ENCODE measurements around the gene NSMCE3.

Gene NSMCE3

DNA sequence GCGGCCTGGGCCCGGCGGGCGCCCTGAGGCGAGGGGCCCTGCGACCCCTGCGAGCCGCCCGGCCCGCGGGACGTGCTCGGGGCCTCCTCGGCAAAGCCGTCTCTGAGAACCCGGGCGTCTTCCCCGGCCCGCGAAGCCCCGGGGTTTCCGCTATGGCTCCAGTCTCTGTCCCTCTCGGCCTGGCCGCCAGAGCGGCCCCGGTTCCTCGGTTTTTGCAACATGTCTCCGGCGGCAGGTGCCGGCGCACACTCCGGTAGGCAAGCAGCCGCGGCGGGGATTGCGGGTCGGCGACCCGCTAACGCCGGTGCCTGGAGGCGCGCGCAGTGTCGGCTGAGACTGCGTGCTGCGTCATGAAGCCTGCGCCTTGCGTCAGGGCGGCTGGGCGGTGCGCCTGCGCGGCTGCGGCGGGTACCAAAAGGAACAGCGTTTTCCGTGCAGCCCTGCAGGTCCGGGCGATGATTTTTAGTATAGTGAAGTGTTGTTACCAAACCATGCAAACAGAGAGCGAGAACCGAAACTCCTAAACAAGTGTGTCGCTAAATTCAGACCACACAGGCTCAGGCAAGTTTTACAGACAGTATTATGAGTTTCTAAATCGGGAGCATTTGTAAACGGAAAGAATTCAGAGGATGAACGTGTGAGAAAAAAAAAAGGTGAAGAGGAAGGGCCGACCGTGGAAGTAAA, at the start of gene NSMCE3:
Gene NSMCE3 (minus strand): TSS at position 338 of the 684 bp plus-strand sequence. CDS start 117 bp downstream, at position 221.
- peak; percentile 92 for DNase-seq

DNA sequence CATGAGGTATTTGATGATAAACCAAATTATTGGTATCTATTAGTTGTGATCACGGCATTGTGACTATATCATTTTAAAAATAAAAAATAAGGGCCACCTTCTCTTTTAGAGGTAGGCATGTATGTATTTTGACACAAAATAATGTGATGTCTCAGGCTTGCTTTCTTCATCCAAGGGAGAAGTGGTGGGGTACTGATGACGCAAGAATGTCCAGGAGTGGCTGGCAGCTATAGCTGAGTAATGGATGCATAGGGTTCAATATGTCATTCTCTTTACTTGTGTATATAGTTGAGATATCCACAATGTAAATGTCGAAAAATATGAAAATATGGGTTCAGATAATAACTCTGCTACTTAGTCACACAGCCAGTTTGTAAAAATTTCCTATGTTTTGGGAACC, 46.8 kb upstream of the NSMCE3 start:
- peak; percentile 3 for DNase-seq

DNA sequence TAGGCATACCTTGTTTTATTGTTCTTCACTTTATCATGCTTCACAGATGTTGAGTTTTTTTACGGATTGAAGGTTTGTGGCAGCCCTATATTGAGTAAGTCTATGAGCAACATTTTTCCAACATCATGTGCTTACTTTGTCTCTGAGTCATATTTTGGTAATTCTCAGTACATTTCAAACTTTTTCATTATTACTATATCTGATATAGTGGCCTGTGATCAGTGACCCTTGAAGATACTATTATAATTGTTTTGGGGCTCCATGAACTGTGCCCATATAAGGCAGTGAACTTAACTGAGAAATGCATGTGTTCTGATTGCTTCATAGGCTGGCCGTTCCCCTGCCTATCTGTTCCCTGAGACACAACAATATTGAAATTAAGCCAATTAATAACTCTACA, 42.8 kb upstream of the NSMCE3 start:
- no peak for DNase-seq

DNA sequence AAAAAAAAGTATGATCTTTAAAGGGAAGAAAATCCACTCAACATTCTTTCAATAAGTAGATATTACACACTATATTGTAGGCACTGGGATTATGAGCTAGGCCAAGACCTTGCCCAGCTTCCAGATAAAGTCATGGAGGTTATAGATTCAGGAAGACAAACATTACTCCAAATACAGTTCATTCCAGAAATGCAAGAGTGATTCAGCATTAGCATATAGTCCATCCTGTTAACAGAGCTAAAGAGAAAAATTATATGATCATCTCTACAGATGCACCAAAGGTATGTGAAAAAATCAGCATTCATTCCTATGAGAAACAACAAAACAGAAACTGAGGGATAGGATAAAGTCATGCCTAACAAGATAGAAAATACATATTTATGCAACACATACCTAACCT, 42.1 kb upstream of the NSMCE3 start:
- no peak for DNase-seq

DNA sequence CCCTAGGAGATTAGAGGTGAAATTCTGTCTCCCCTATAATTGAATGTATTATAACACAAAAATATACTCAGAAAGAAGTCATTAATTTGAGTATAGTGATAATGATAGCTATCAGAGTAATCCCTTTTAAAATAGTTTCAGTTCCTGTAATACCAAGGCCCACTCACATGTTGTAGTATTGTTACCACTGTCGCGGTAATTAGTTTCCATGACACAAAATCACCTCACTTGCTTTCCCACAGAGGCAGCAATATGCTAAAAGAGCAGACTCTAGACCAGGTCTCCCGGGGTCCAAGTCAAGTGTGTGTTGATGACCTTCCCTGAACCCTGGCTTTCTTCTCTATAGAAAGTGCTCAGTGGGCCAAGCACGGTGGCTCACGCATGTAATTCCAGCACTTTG, 39.5 kb upstream of the NSMCE3 start:
- DNase-seq, result peak; percentile 5

DNA sequence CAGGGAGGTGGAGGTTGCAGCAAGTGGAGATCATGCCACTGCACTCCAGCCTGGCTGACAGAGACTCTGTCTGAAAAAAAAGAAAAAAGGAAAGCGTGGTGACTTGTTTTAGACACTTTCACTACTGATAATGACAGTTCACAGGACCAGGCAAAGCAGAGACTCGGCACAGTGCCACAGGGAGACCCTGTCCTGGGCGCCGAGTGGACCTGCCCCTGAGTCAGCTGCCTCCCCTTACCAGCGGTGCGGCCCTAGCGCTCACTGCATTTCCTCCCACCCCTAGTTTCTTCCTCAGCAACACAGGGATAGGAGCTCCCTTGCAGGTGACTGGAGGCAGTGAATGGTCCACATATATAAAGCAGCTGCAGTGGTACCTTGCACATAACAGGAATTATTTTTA, 38.7 kb upstream of the NSMCE3 start:
- no peak for DNase-seq

DNA sequence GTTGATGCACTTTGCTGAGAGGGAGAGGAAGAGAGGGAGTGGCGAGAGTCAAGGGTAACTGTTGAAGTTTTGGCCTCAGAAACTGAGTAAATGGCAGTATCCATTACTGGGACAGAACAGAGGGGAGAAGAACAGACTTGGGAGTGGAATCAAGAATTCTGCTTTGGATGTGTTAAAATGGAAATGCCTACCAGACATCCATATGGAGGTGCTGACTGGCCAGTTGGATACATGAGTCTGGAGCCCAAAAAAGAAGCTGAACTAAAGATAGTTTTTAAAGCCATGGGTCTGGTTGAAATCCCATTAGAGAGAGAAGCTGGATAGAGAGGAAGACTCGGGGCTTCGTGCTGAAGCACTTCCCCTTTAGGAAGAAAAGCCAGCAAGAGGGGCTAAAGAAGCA, 35.9 kb upstream of the NSMCE3 start:
- DNase-seq, result no peak

DNA sequence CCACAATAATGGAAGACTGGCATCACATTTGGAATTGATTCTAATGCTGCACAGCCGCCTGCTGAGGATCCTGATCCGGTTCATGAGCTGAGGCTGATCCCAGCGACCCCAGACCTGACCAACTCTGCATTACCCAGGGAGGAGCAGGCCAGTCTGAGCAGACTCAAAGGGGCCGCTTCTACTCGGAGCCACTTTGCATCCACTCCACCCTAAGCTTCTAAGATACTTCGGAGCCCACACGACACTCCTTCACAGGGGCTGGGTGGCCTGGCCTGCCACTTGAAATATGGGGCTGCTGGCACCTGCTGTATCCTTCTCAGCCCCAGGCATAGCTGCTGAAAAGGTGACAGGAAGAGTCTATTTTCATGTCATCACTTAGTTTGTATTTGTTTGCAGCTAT, 33.2 kb upstream of the NSMCE3 start:
- no peak for DNase-seq

DNA sequence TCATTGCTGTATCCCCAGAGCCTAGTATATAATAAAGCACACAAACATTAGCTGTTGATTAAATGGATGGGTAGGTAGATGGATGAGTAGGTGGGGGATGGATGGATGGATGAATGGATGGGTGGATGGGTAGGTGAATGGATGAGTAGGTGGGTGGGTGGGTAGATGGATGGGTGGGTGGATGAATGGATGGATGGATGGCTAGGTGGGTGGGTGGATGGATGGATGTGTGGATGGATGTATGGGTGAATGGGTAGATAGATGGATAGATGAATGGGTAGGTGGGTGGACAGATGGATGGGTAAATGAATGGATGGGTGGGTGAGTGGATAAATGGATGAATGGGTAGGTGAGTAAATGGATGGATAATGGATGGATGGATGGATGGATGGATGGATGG, 30.2 kb upstream of the NSMCE3 start:
- no peak for DNase-seq

DNA sequence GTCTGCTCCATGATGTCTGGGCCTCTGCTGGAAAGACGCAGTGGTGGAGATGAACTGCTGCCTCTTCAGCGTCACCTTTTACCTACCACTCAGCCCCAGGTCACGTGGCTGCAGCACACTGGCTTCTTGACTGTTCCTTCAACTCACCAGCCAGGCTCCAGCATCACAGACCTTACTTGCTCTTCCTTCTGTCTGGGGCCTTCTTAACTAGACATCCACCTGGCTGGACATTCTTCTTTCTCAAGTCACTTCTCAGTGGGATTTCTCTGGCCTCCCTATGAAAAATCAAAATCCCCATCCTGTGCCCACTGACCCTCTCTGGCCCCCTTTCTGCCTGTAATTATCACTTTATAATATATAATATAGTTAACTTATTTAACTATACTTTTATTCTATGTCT, 29.7 kb upstream of the NSMCE3 start:
- no peak for DNase-seq

DNA sequence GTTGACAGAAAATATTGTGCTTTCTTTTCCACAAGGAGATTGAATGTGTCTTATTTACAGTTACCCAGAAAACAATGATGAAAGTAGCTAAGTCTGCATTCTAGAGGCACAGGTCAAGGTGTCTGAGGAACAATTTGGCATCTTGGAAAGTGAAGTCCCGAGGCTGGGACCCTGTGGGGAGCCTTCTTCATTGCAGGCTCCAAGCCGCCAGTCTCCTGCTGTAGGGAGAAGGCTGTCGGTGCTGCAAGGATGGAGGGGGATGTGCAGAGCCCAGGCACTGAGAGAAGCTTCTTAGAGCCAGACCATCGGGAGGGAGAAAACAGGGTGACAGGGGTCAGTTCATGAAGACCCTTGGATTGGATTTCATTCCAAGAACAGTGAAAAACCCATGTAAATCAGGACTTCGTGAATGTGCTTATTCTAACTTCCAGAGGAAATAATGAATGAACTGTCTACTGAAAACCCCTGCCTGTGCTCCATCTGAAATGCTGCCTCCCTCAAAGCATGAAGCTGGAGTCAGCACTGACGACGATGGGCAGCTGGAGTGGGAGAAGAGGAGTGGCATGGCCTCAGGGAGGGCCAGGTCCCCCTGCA, 25.2 kb upstream of the NSMCE3 start:
- DNase-seq, result no peak

DNA sequence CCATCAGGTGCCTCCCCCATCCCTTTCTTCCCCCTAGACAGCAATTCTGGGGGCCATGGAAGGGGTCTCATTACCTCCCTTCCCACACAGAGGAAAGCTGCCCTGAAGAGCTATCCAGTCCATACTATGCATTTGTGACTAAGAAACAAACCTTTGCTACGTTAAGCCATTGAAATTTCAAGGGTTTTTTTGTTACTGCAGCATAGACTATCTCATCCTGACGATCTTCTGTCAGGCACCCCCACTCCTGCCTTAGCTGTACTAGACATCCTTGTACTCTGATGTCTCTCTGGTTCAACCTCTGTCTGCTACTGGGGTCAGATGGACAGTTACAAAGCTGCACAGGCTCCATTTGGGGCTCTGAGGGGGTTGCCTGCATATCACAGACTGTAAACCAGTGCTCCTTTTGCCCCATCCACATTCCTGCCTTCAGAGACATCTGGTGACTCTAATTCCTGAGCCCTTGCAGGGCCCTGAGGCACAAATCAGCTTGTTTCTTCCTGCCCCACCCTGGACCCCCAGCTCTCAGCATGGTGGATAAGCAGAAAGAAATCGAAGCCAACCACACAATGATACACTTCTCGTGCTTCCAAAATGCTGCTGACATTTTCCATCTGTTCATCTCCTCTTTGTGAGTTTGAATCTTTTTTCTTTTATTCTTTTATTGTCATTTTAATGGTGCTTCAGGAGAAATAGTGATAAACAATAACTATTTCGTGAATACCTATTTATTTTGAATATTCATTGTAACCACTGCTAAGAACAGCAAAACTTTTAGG, 21.6 kb upstream of the NSMCE3 start:
- no peak for DNase-seq

DNA sequence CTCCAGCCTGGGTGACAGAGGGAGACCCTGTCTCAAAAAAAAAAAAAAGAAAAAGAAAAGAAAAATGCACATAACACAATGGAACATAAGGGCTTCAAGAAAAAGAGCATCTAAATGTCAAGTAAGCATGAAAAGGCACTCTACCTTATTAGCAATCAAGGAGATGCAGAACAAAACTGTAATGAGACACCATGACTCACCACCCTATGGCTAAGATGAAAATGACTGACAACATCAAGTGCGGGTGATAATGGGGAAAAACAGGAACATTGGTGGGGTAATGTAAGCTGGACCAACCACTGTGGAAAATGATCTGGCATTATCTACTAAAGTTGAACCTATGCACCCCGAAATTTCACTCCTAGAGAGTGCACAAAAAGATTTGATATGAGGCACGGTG, 19.6 kb upstream of the NSMCE3 start:
- DNase-seq, result no peak

DNA sequence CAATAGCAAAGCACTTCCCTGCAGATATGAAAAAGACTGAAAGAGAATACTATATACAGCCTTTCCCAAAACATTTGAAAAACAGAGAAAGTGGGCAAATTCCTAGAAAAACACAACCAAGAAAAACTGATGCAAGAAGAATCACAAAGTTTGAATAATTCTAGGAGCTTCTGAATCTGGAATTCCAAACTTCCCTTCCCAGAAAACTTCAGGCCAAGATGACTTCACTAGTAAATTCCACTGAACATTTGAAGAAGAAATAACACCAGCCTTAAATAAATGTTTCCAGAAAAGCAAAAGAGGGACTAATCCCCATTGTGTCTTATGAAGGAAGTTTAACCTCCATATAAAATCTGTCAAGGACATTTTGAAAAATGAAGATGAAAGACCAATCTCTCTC, 15.8 kb upstream of the NSMCE3 start:
- DNase-seq, result no peak

DNA sequence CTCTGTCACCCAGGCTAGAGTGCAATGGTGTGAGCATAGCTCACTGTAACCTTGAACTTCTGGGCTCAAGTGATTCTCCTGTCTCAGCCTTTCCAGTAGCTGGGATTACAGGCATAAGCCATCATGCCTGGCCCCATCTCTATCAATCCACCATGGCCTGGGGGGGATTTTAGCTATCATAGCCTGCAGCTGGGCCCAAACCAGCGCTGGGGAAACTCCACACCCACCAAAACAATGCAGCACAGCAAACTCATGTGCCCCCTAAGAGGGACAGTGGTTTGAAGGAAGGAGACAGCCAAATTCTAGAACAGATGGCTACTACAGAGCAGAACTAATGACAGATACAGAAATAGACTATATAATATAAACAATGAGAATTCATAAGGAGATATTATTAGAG, 13.8 kb upstream of the NSMCE3 start:
- no peak for DNase-seq

DNA sequence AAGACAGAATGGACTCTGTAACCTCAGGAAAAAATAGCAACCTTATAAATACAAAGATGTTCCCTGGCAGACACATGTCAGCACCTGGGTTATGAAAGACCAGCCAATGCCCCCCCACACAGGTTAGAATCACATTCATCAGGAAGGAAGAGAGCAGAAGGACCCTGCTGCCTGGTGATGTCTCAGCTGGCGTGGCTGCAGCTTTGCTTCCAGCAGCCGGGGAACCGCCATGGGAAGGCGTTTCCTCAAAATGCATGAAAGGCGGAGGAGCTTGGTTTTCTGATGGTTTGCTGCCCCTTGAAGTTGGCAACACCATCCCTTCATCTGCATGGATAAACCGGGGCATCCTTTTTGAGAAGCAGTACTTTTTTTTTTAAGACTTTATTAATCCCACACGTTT, 10.9 kb upstream of the NSMCE3 start:
- DNase-seq, result no peak

DNA sequence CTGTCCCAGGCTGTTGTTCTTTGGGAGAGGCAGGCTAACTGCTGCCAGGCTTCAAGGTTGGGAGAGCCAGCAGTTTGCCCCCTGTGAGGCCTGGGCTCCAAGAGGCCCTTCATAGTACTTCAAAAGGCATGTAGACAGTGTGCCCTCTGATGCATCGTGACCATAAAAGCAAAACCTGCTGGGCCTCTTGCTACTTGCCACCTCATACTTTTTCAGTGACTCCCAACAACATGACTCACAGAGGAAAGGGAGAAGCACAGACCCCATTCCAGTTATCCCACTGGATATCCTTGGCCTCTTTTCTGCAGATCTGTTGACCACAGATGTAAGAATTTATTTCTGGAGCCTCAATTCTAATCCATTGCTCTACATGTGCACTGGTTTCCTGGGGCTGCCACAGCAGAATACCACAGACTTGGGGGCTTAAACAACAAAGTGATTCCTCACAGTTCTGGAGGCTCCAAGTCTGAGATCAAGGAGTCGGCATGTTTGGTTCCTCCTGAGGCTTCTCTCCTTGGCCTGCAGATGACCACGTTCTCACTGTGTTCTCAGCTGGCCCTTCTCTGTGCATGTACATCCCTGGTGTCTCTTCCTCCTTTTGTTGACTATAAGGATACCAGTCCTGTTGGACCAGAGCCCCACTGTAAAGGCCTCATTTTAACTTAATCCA, 8.9 kb upstream of the NSMCE3 start:
- DNase-seq, result no peak

DNA sequence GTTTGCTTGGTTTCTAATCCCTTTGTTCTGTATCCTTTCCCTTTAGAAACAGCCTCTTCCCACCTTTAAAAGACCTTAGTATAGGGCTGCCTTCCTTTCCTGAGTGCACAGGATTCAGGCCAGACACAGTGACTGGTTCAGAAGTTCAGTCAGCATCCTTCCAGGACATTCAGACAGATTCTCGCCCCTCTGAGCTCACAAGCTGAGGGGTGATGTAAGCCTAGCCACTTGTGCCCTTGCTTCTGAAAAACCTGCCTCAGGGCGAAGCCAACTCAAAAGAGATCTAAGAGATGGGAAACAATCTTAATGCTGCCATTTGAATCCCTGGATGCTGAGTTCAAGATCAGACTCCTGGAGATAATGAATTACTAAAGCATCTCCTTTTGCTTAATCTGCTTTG, 6.7 kb upstream of the NSMCE3 start:
- DNase-seq, result no peak

DNA sequence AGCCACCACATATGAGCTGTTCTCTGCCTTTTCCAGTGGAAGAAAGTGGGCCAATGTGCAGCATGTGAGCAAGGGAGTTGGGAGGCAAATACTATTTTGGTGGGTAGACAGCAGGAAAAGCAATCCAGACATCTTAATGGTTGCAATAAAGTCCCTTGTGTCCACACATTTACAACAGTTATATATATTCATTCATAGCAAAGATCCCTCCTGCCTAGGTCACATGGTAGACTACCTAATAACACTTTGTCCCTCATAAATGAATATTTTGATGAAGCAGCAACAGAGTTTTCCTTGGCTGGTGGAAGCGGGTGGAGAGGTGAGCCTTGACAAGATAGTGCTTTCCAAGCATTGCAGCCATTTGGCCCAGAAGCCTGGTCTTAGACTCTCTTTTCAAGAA, 6.2 kb upstream of the NSMCE3 start:
- DNase-seq, result no peak

DNA sequence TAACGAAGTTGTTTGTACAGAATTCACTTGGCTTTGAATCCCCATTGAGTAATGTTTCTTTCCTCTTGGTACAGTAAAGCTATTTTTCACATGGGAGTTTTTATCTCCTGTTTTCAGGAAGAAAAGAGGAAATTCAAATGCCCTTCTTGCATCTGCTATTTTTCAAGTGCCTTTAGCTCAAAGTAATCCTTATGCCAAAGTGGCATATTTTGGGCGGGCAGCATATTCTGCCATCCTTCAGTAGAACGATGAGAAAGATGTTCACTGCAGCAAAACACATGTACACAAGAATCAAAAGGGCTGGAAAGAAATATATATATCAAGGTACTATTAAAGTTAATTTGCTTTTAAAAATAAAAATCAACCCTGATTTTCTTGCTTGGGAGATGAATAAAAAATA, 5.3 kb upstream of the NSMCE3 start:
- no peak for DNase-seq

DNA sequence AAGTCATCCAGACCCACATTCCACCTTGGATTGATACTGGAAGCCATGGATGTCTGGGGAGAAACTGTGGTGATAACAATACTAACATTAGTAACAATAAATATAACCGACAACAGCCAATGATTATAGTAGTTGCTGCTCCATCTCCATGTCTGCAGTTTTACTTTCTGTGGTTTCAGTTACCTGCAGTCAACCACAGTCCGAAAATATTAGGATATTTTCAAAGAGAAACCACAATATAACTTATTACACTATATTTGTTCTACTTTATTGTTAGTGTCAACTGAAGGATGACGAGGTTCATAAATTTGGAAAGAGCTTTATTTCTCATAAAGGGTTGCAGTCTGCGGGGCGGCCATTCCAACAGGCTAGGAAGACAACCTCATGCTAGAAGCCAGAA, 2.6 kb upstream of the NSMCE3 start:
- no peak for DNase-seq

DNA sequence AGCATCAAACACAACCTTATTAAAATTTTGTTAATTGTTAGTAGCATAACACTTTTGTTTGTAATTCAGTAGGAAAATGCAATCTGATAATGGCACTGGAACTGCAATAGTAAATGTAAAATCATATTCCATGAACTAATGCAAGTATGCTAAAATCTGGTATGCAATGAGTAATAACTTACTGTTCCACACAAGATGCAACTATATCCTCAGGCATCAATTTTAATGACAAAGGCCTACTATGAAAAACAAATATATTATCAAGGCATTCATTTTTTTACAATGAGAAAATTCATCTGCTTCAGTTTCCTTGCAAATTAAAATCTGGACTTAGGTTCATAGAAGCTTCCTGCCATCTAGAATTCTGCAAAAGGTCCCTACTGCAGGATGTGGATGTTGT, 1.4 kb upstream of the NSMCE3 start:
- no peak for DNase-seq

DNA sequence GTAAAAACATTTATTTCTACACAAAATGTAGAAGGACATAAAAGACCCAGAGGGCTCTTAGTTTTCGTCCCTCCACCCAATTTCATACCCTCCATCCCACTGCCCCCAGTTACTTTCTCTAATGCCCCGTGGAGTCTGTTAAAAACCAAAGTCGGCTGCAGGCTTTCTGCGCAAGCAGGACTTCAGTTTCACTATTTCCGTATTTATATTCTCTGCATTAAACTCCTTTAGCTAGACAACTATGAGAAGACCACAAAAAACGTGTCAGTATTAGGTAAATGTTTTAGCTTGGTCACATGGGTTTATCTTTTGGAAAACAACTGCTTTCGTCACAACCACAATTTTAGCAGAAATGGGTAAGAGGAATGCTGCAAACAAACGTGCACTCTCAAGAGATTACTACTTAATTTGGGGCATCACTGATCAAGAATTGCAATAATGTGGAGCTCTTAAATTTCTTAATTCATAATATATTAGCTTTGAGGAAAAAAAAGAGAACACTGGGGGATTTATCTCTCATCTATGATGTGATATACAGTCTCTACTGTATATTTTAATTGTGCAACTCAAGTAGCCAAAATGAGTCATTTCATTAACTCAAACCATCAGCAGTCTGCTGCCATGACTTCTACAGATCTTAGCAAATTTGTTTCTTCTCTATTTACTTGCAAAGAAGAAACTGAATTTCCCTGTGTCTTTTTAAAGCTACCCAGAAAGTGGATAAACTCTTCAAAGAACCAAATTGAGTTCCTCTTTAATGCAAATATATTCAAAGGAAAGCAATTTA, 740 bp upstream of the NSMCE3 start:
- DNase-seq, result peak; percentile 70

Data from MV-4-11 (cell line).